GM18519 (cell line): ENCODE results near the gene CES5A.
"Not testable (repeated sequence)": the region's sequence is repeated elsewhere in the genome, so short reads cannot be mapped to it uniquely, and the experiment has no call there.

Source experiments
- ATAC-seq: cut with Tn5 transposase; IDR thresholded peaks from one replicate; pipeline ENCODE4 v1.9.1; 2021; ENCODE audit warnings: mild to moderate bottlenecking, moderate library complexity; ENCODE audit not compliant: unreplicated experiment, low FRiP score

The CES5A gene, protein sequence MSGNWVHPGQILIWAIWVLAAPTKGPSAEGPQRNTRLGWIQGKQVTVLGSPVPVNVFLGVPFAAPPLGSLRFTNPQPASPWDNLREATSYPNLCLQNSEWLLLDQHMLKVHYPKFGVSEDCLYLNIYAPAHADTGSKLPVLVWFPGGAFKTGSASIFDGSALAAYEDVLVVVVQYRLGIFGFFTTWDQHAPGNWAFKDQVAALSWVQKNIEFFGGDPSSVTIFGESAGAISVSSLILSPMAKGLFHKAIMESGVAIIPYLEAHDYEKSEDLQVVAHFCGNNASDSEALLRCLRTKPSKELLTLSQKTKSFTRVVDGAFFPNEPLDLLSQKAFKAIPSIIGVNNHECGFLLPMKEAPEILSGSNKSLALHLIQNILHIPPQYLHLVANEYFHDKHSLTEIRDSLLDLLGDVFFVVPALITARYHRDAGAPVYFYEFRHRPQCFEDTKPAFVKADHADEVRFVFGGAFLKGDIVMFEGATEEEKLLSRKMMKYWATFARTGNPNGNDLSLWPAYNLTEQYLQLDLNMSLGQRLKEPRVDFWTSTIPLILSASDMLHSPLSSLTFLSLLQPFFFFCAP

DNA sequence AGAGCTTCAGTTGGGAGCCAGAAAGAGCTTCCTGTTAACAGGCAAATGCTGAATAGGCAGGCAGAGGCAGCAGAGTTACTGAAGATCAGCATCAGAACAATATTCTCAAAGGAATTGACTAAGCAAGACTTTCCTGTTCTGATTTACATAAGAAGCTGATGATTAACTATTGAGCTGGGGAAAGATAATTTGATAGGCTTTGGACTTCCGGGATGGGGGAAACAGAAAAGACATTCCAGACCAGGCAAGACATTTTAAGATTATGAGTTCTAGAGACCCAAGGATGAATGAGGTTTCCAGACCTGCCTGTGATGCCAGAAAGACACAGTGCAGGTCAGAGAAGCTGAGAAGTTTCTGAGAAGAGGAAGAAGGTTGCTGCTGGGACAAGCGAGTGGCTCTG is at the start of gene CES5A:
Gene CES5A, minus strand, starts transcription at position 101 of the 400 bp plus-strand sequence. CDS start 152 bp downstream, outside the sequence.
- no peak for ATAC-seq

DNA sequence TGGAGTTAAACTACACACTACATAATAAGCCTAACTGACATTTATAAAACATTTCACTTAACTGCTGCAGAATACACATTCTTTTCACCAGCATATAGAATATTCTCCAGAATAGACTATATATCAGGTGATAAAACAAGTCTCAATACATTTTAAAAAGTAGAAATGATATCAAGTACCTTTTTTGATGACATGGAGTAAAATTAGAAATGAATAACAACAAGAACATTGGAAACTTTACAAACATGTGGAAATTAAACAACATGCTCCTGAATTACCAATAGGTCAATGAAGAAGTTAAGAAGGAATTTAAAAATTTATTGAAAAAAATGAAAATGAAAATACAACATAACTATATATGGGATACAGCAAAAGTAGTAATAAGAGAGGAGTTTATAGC is 47.5 kb upstream of the CES5A start:
- no peak for ATAC-seq

DNA sequence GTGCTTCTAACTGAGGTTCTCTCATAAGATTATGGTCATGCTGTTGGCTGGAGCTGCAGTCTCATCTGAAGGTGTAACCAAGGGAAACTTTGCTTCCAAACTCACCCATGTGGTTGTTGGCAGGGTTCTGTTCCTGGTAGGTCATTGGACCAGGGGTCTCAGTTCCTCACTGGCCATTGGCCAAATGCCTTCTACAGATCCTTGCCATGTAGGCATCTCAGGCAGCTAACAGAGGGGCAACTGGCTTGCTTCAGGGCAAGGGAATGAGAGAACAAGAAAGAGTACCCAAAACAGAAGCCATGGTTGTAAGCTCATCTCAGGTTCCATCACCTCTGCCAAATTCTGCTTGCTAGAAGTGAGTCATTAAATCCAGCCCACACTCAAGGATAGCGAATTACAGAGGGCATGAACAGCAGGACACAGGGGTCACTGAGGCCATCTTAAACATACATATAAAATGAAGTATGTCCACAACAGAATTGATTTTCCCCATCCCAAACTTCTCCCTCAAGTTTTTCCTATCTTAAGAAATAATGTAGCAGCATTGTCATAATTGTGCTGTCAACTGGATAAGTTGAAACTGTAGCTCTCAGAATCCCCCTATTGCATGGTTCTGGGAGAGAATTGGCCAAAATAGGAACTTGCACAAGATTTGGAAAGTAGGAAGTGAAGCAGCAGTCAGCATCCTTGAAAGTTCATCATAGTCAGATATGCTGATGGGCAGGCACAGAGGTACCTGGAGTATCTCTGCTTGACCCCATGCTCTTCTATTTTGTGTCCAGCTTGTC is 42.4 kb upstream of the CES5A start:
- no peak for ATAC-seq

DNA sequence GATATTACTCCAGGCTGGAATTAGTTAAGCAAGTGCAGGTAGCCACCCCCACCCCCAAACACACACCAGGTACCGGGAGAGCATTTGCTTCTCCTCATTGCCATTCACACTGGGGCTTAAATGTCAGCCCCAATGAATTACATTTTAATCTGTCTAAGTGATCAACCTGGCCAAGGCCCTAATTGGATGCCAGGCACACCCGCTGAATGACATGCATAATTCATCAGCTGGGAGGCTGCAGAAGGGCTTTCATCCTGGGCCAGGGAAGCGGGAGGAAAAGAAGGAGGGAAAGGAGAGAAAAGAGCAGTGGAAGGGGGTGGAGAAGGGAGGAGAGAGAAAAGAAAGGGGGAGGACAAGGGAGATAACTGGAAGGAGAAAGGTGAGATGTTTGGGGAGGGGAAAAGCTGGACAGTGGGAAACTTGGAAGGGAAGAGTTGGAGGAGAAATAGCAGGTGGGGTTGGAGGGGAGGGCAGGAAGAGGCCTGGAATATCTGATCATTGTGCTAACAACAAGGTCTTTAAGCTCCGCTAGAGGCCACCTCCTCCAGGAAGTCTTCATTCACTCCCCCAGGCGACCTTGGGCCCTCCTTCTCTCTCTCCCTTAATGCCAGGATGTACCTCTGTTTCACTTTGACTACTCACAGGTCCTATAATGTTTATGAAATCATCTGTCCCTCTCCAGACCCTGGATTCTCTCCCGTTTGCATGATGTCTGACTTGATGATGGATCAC is 40.1 kb upstream of the CES5A start:
- no peak for ATAC-seq

DNA sequence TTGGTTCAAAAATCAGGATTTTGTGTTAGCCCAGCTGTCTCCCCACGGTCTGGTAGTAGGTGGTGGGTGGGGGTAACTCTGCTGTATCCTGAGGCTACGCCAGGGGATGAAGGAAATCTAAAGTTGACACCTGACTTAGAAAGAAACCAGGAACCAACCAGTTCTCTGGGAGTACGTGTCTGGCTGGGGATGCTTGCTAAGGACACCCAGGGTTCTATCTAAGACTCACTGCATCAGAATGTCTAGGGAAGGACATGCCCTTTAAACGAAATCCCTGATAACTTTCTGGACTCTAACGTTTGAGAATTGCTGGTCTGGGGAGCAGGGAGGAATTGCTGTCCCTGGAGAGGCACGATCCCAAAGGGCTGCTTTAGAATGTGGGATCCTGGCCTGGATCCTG is 39.2 kb upstream of the CES5A start:
- no peak for ATAC-seq

DNA sequence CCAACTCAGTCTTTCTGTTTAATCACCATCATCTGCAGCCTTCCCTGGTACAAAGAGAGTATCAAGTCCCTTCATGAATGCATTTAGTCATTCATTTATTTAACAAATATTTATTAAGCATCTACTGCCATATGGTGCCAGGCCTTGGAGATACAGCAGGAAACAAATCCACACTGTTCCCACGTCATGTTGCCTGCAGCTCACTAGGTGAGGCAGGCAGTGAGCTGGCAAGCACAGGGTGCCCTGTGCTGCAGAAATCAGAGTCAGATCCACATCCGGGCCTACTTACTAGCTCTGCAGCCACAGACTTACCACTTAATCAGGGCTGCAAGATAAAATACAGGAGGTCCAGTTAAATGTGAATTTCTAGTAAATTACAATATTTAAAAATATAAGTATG is 38.5 kb upstream of the CES5A start:
- no peak for ATAC-seq

DNA sequence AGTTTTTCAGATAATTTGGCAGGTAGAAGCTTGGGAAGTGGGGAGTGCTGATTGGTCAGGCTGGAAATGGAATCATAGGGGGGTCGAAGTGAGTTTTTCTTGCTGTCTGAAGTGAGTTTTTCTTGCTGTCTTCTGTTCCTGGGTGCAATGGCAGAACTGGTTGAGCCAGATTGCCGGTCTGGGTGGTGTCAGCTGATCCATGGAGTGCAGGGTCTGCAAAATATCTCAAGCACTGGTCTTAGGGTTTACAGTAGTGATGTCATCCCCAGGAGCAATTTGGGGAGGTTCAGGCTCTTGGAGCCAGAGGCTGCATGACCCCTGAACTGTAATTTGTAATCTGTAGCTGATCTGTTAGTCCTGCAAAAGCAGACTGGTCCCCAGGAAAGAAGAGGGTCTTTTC is 37.9 kb upstream of the CES5A start:
- ATAC-seq: not testable (repeated sequence)

DNA sequence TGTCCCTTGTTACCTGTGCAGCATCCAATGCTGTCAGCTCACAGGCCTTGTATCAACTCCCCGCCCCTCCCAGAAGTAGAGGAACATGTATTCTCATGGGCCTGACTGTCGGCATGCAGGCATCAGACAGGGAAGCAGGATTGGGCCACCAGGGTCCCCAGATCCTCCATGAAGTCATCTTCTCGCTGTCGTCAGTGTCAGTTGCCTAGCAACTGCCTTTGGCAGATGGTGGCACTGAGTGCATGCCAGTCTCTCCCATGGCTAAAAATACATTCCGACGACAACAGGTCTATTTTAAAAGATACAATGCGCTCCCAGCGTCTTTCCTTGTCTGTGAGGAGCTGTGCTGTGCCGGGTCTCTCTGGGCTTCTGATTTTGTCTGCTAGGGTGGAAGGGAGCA is 36.8 kb upstream of the CES5A start:
- no peak for ATAC-seq

DNA sequence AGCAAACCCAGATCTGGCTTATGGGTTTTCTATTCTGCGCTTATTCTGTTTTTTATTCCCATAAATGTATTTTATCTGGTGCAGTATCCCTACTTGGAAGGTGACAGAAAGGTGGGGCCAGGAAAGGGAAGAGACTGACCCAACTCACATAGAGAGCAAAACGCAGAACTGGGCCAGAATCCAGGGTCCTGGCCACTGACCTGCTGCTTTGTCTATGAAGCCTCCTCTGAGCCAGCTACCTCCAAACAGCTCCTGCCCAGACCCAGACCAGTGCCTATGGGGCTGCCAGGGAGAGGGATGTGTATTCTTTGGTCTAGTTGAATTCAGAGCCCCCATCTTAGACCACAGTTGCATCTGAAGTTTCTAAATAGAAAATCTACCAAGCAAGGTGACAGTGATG is 36.4 kb upstream of the CES5A start:
- no peak for ATAC-seq

DNA sequence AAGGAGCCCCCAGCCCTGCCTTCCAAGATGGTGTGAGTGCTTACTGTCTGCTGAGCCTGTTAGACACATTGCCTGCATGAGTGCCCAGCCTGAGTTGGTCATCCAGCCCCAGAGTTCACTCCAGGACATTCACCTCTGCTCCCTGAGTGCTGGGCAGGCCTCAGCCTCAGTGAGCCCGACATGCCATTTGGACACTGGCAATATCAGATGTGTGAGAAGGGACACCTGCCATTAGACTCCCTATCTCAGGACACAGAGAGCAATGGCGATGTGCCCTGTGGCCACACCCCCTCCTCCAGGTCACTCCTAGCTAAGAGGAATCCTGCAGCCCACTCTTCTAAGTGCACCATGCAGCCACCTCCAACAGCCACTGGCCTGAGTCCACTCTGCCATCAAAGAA is 34.7 kb upstream of the CES5A start:
- no peak for ATAC-seq

DNA sequence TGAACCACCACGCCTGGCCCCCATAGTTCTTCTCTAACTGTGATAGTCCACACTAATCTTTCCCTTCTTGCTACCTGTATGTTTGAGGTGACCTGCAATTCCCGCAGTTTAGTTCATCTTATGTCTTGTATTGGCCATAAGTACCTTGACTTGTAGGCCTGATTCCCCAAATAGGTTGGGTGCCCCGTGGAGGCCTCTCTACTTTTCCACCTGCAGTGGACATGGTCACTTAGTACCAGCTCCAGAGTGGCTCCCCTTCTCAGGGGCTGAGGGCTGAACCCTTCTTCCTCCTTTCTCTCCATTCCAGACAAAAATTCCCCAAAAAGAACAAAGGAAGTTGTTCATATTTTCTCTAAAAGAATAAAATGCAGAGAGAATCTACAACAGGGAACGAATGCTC is 33.5 kb upstream of the CES5A start:
- no peak for ATAC-seq

DNA sequence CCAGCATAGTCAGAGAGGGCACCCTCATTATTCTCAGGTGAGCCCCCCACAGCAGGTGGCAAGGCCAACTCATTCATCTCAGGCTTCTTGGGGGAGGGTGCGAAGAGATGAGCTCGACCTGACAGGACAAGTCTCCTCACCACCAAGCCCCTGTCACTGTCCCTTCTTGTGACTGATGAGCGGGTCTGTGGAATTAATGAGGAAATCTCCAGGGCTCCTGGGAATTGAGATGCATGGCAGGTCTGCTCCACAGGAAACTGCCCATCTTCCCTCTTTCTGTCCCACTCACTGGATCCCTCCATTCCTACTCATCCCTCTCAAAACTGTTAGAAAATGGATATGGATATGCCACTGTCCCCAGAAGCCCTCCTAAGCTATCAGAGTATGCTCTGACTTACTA is 32.5 kb upstream of the CES5A start:
- no peak for ATAC-seq

DNA sequence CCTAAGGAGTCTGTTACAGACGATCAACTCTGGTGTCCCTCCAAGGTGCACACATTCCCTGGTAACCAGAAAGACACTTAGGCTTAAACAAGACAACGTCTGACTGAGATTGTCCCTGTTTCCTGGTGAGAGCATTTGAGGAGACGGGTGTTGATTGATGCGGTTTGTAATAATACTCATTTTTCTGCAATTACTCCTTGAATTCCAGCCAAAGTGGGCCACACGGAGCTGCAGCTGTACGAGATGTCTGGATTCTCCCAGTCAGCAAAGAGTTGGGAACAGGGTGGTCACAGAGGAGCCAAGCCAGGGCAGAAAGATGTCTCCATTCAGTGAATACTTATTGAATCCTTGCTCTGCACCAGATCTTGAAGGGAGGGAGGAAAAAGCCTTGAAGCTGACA is 30.9 kb upstream of the CES5A start:
- no peak for ATAC-seq

DNA sequence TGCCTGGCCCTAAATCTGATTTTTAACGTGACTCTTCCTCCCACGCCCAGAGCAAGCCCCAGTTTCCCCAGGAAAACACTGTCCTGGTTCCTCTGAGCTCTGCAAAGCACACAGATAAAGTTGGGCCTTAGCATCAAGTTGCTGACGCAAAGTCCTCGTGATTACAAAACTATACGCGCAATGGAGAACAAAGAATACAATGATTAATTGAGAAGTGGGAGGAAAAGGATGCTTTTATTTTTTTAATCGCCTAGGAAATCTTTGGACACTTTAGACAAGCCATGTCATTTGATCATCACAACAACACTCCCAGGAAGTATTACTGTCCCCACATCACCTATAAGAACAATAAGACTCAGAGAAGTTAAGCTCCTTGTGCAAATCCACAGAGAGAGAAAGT is 30.5 kb upstream of the CES5A start:
- no peak for ATAC-seq

DNA sequence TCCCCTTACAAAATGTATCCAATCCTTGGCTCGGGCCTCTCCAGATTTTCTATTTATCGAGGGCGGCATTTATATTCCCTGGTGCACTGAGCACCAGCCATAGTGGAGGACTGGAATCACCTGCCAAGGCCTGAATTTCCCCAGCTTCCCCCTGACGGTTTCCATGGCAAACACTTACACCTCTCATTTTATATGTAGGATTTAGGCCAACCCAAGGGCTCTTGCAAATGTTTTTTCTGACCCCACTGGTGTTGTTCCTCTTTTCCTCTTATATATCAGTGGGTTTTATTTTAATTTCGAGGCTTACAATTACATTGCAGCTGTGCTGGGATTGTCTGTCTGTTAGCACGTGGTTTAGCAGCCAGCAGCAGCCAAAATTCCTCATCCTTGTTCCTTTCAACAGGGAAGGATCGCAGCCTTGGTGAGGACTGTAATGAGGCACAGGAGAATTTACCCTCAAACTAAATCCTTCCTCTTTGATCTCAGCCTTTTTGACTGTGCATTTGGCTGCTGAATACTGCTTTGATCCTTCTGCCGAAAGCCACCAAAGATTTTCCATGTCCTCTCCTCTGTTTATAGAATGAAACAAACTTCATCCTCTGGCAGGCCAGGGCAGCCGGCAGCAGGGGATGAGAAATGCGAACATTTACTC is 26.5 kb upstream of the CES5A start:
- no peak for ATAC-seq

DNA sequence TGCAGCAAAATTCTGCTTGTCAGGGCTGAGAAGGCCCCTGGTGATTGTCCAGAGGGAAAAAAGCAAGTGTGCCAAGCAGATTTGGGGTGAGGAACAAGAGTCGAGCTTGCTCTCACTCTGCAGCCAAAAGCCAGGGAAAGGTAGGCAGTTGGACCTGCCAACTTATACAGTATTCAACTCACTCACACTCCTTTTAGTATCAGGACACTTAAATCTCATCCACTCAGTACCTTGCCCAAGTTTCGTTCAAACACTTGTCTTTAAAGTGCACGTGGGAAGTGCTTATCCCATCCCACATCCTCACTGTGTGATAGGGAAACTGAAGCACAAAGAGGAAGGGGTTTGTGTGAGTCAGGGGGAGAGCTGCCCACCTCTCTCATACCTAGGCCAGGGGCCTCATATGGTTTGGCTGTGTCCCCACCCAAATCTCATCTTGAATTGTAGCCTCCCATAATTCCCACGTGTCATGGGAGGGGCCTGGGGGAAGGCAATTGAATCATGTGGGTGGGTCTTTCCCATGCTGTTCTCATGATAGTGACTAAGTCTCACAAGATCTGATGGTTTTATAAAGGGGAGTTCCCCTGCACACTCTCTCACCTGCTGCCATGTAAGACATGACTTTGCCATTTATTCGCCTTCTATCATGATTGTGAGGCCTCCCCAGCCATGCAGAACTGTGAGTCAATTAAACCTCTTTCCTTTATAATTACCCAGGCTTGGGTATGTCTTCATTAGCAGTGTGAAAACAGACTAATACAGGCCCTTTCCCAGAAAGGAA is 25.6 kb upstream of the CES5A start:
- no peak for ATAC-seq

DNA sequence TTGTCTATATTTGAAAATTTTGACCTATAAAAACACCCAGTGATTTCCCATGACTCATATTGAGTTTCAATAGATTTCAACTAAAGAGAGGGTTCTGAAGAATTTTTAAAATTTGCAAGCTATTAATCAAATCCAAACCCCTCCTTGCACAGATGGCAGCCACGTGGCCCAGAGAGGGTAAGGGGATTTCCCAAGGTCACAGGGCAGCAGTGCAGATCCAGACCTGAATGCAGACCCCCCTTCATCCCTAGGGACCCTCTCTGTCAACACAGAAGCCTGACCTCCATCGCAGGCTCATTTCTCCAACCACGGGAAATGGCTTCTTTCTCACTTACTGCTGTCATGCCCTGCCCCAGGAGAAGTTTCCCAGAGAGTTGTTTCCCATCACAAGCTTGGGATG is 24.7 kb upstream of the CES5A start:
- no peak for ATAC-seq

DNA sequence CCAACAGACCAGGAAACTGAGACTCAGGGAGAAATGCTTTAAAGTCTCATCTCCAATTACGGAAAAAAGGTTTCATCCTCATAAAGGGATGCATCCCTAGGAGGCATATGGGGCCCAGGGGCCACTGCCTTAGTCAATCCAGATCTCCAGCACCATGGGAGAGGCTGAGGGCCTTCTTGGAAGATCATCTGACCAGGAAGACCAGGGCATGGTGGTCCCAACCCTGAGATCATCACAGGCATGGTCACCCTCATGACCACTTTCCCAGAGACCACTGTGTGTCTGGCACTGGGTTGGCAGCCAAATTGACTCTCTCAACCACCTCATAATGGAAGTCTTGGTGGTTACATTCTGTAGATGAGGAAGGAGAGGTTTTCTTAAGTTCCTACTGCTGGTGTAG is 23.4 kb upstream of the CES5A start:
- ATAC-seq: no peak

DNA sequence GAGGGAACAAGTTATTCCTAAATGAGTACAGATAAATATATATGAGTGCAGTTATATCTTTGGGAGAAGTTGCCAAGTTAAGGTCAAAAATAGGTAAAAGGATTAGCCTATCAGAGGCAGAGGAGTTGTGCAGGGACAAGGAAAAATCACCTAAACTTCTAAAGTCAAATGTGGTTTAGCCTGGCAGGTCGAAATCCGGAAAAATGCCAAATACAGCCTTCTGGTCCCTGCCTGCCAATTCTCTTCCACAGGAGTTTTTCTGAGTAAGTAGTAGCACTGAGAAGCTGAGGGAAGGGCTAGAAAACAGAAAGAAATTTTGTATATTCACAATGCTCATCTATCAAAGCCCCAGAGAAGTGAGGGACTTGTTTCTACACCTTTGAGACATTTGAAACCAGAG is 17.6 kb upstream of the CES5A start:
- ATAC-seq: no peak

DNA sequence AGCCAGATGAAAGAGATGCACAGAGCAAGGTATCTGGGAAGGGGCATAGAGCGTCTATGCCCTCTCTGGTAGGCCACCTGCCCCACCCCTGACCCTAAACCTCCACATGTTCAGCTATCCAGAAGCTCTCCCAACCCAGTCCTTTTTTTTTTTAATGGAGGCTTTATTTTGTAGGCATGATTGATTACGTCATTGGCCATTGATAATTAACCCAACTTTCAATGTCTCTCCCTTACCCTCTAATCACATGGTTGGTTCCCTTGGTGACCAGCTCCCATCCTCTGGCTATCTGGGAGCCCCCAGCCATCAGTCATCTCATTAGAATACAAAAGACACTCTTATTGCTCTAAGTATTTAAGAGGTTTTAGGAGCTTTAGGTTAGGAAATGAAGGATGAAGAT is 14.3 kb upstream of the CES5A start:
- no peak for ATAC-seq
